Sigmoid colon (tissue), 7 donors: ENCODE data around the gene GSTCD. TPM values are rescaled to one million over a fixed set of nuclear protein-coding genes. Genes with fewer than 3 reads are reported as not detected.
"Not testable (repeated sequence)": the region's sequence is repeated elsewhere in the genome, so short reads cannot be mapped to it uniquely, and the experiment has no call there.

ENCODE experiments used
- DNase-seq: peaks from one replicate; pipeline ENCODE4 v3.0.0-alpha.2; 2019
- H3K27ac ChIP-seq, 4 donors: fragments of 200-600 bp; sonication (generic); one replicate each; pipeline ENCODE4 v1.5.1; 2016 to 2019; ENCODE audit warnings: mild to moderate bottlenecking in 1 of 4
- H3K27me3 ChIP-seq, 3 donors: fragments of 200-600 bp; sonication (generic); one replicate each; pipeline ENCODE4 v1.5.1; 2019; ENCODE audit warnings: mild to moderate bottlenecking in 1 of 3
- H3K36me3 ChIP-seq, 4 donors: fragments of 200-600 bp; sonication (generic); one replicate each; pipeline ENCODE4 v1.5.1; 2016 to 2019
- H3K4me1 ChIP-seq, 4 donors: fragments of 200-600 bp; sonication (generic); one replicate each; pipeline ENCODE4 v1.5.1; 2017 to 2019
- H3K4me3 ChIP-seq, 4 donors: fragments of 200-600 bp; sonication (generic); one replicate each; pipeline ENCODE4 v1.5.1; 2017 to 2019; ENCODE audit warnings: mild to moderate bottlenecking in 2 of 4, moderate library complexity in 1 of 4
- H3K9me3 ChIP-seq, 4 donors: fragments of 200-600 bp in 3 of 4; sonication (generic) in 3 of 4; one replicate each; pipeline versions ENCODE4 v1.5.1 to v1.6.1; 2013 to 2019
- CTCF ChIP-seq, 4 experiments: fragments of 450-650 bp in 3 of 4; fragments of 200-600 bp in 1 of 4; IDR thresholded peaks; one replicate each; pipeline ENCODE4 v1.5.1; 2016 to 2019; ENCODE audit warnings: antibody characterized with exemption in 4 of 4, mild to moderate bottlenecking in 3 of 4, moderate library complexity in 2 of 4
- EP300 ChIP-seq, 4 donors: sonication (generic); formaldehyde crosslinking; IDR thresholded peaks; one replicate each; pipeline ENCODE4 v1.6.1; 2017; ENCODE audit warnings: antibody characterized with exemption in 4 of 4
- POLR2A ChIP-seq, 2 donors: fragments of 450-650 bp; IDR thresholded peaks; one replicate each; pipeline ENCODE4 v1.6.1; 2016; ENCODE audit warnings: antibody characterized with exemption in 2 of 2, mild to moderate bottlenecking in 2 of 2, moderate library complexity in 2 of 2
- POLR2AphosphoS5 ChIP-seq, 4 donors: sonication (generic); formaldehyde crosslinking; IDR thresholded peaks; one replicate each; pipeline ENCODE4 v1.6.1; 2017; ENCODE audit warnings: antibody characterized with exemption in 4 of 4
- WGBS, 2 donors: extraction: QIAGEN DNeasy Blood & Tissue Kit; methylation state at CpG; one replicate each; pipeline ENCODE4 v1.1.7; 2013; 5-methylcytosine and 5-hydroxymethylcytosine counted together
- intact Hi-C: fragments of 100-400 bp; cut with DNase I; formaldehyde crosslinking; loops from one replicate; pipeline ENCODE4 v1.15.1; 2023
- polyA plus RNA-seq, 3 donors: library from polyadenylated mRNA; stranded (reverse); fragments of 200-250 nt; gene quantifications; one replicate each; pipeline ENCODE4 v1.2.3, GENCODE V29; 2013
- total RNA-seq, 4 donors: library from RNA; depleted of rRNA; stranded (reverse); fragments of >200 nt; gene quantifications; one replicate each; pipeline ENCODE4 v1.1.0, GENCODE V29; 2016
- donor health status: healthy with polysubstance abuse.
- donor health status: Bipolar disorder and iron deficiency.
- donor health status: healthy.

Gene GSTCD
- total and polyA plus RNA-seq, 7 donors: 1.8 to 16.4 (median 5.8) TPM

- Histone ChIP-seq H3K27me3 (no peaks in the 10 kb centered on the region), H3K36me3 (no peaks in the 10 kb centered on the region), H3K9me3 (no peaks in the 10 kb centered on the region), H3K4me3 (no peak overlapping the region), H3K4me1 (no peaks in the 10 kb centered on the region), H3K27ac (no peak overlapping the region)
- DNase-seq: no peak
- 71 to 93% methylated on average over 5 of the region's 5 CpGs for WGBS, 2 donors
- intact Hi-C loops: no loop called here
- TF ChIP-seq EP300 (IDR thresholded peaks at IDR 0.05) (no peak), POLR2A (IDR thresholded peaks at IDR 0.05) (no peak), POLR2AphosphoS5 (IDR thresholded peaks at IDR 0.05) (no peak), CTCF (IDR thresholded peaks at IDR 0.05) (no peak)
Measured at GRCh38 chr4:105840426-105841174, 132.0 kb downstream of the GSTCD start.

- no peak overlapping the region for H3K4me3 ChIP-seq
- no peaks in the 10 kb centered on the region for H3K9me3 ChIP-seq
- no peak for DNase-seq
- no peak overlapping the region for H3K27ac ChIP-seq
- no peaks in the 10 kb centered on the region for H3K4me1 ChIP-seq
- TF ChIP-seq POLR2AphosphoS5 (IDR thresholded peaks at IDR 0.05) (no peak), CTCF (IDR thresholded peaks at IDR 0.05) (no peak), POLR2A (IDR thresholded peaks at IDR 0.05) (no peak), EP300 (IDR thresholded peaks at IDR 0.05) (no peak)
- H3K27me3 ChIP-seq: no peaks in the 10 kb centered on the region
- intact Hi-C loops: no loop called here
- H3K36me3 ChIP-seq: no peaks in the 10 kb centered on the region
- WGBS, 2 donors: 94 to 96% methylated on average over 2 of the region's 2 CpGs
Measured at GRCh38 chr4:105843941-105844340, 135.4 kb downstream of the GSTCD start.

DNA sequence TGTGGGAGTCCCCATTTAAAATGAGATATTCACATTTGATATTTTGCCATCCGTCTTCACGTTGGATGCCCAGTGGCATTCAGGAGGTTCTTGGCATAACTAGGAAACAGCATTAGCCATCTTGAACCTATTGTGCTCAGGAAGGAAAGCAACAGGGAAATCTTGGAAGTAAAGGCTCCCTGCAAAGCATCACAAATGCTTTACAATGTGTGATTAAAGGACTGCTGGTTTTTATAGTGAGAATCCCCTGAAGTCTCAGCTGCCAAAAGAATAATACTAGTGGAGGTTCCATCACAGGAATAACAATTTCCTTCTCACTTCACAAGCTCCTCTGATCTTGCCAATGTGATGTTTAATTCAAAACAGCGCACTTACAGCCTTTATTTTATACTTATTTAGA, 137.0 kb downstream of the GSTCD start:
- Histone ChIP-seq H3K27ac (no peak overlapping the region), H3K9me3 (no peaks in the 10 kb centered on the region), H3K36me3 (no peaks in the 10 kb centered on the region), H3K4me3 (no peak overlapping the region), H3K4me1 (no peaks in the 10 kb centered on the region), H3K27me3 (no peaks in the 10 kb centered on the region)
- TF ChIP-seq POLR2AphosphoS5 (IDR thresholded peaks at IDR 0.05): no peak
- TF ChIP-seq EP300 (IDR thresholded peaks at IDR 0.05): no peak
- no peak for TF ChIP-seq CTCF (IDR thresholded peaks at IDR 0.05)
- intact Hi-C loops: no loop called here
- DNase-seq: no peak
- 92% methylated on average over 3 of the region's 3 CpGs for WGBS, 2 donors

DNA sequence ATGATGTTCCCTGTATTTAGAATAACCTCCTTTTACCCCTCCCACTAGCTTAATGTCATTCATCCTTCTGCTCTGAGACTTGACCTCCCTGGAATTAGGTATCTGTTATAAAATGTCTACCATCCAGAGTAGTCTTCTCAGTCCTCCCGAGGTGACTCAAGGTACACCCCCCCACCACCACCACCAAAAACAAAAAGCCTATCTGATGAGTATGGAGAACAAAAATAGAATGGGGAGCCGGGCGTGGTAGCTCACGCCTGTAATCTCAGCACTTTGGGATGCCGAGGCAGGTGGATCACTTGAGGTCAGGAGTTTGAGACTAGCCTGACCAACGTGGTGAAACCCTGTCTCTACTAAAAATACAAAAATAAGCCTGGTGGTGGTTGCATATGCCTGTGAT, 139.8 kb downstream of the GSTCD start:
- H3K9me3 ChIP-seq, H3K27ac ChIP-seq, intact Hi-C loops, H3K4me1 ChIP-seq, H3K36me3 ChIP-seq, H3K4me3 ChIP-seq, DNase-seq, H3K27me3 ChIP-seq: not testable (repeated sequence)
- 88 to 92% methylated on average over 6 of the region's 6 CpGs for WGBS, 2 donors

- Histone ChIP-seq H3K27me3 (no peaks in the 10 kb centered on the region), H3K9me3 (peaks cover 0 to 3% (median 0%) of the 10 kb centered on the region in 4 donors), H3K36me3 (no peaks in the 10 kb centered on the region), H3K4me3 (no peak overlapping the region), H3K27ac (no peak overlapping the region), H3K4me1 (no peaks in the 10 kb centered on the region)
- WGBS, 2 donors: 97 to 99% methylated on average over 3 of the region's 3 CpGs
- intact Hi-C loops: no loop called here
- no peak for DNase-seq
- TF ChIP-seq POLR2A (IDR thresholded peaks at IDR 0.05): no peak
- TF ChIP-seq EP300 (IDR thresholded peaks at IDR 0.05): no peak
- TF ChIP-seq POLR2AphosphoS5 (IDR thresholded peaks at IDR 0.05): no peak
- no peak for TF ChIP-seq CTCF (IDR thresholded peaks at IDR 0.05)
Measured at GRCh38 chr4:105851196-105851595, 142.6 kb downstream of the GSTCD start.

DNA sequence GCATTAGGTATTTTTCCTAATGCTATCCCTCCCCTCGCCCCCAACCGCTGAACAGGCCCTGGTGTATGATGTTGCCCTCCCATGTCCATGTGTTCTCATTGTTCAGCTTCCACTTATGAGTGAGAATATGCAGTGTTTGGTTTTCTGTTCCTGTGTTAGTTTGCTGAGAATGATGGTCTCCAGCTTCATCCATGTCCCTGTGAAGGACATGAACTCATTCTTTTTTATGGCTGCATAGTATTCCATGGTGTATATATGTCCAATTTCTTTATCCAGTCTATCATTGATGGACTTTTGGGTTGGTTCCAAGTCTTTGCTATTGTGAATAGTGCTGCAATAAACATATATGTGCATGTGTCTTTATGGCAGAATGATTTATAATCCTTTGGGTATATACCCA, 143.6 kb downstream of the GSTCD start:
- H3K9me3 ChIP-seq, H3K4me3 ChIP-seq, DNase-seq, intact Hi-C loops, H3K4me1 ChIP-seq, H3K27ac ChIP-seq, H3K36me3 ChIP-seq, H3K27me3 ChIP-seq: not testable (repeated sequence)
- WGBS, 2 donors: 97 to 99% methylated on average over 2 of the region's 2 CpGs
